Hindlimb muscle (tissue), 1 donor: ENCODE measurements around the gene MAN2A1. TPM values are rescaled to one million over a fixed set of nuclear protein-coding genes. Genes with fewer than 3 reads are reported as not detected.

ENCODE experiments used
- DNase-seq: peaks from one replicate; pipeline ENCODE4 v3.0.0-alpha.2; 2013
- polyA plus RNA-seq: library from polyadenylated mRNA; unstranded; fragments of 120-200 nt; gene quantifications from one replicate; pipeline ENCODE4 v1.2.1, GENCODE V29; 2013; ENCODE audit not compliant: insufficient read length

Gene MAN2A1
- polyA plus RNA-seq, 1 donor: 39.6 TPM

GRCh38 chr5:109708813-109709212 lies 19.1 kb downstream of the MAN2A1 start:
- DNase-seq: no peak

GRCh38 chr5:109709225-109709624 lies 19.5 kb downstream of the MAN2A1 start:
- no peak for DNase-seq

- DNase-seq: no peak
Observed at GRCh38 chr5:109711673-109712072, 21.9 kb downstream of the MAN2A1 start.

- DNase-seq: no peak
Observed at GRCh38 chr5:109713453-109713852, 23.7 kb downstream of the MAN2A1 start.

GRCh38 chr5:109714592-109714991 lies 24.9 kb downstream of the MAN2A1 start:
- DNase-seq: no peak

- DNase-seq: no peak
Observed at GRCh38 chr5:109718216-109718615, 28.5 kb downstream of the MAN2A1 start.

GRCh38 chr5:109718632-109719031 lies 28.9 kb downstream of the MAN2A1 start:
- DNase-seq: no peak

GRCh38 chr5:109719978-109720377 lies 30.3 kb downstream of the MAN2A1 start:
- no peak for DNase-seq

- DNase-seq: no peak
Observed at GRCh38 chr5:109721741-109722140, 32.0 kb downstream of the MAN2A1 start.

- no peak for DNase-seq
Observed at GRCh38 chr5:109723606-109724005, 33.9 kb downstream of the MAN2A1 start.

GRCh38 chr5:109725135-109725534 lies 35.4 kb downstream of the MAN2A1 start:
- DNase-seq: no peak

- no peak for DNase-seq
Observed at GRCh38 chr5:109739741-109740728, 50.3 kb downstream of the MAN2A1 start.

- DNase-seq: no peak
Observed at GRCh38 chr5:109740966-109741365, 51.2 kb downstream of the MAN2A1 start.

- DNase-seq: no peak
Observed at GRCh38 chr5:109741390-109741789, 51.7 kb downstream of the MAN2A1 start.

- DNase-seq: no peak
Observed at GRCh38 chr5:109743041-109743531, 53.4 kb downstream of the MAN2A1 start.

- DNase-seq: no peak
Observed at GRCh38 chr5:109743770-109744212, 54.1 kb downstream of the MAN2A1 start.

GRCh38 chr5:109744261-109744660 lies 54.5 kb downstream of the MAN2A1 start:
- no peak for DNase-seq

GRCh38 chr5:109748546-109748945 lies 58.8 kb downstream of the MAN2A1 start:
- DNase-seq: no peak

GRCh38 chr5:109750463-109750862 lies 60.7 kb downstream of the MAN2A1 start:
- no peak for DNase-seq

GRCh38 chr5:109753279-109753678 lies 63.6 kb downstream of the MAN2A1 start:
- DNase-seq: no peak

- no peak for DNase-seq
Observed at GRCh38 chr5:109754319-109754718, 64.6 kb downstream of the MAN2A1 start.

- no peak for DNase-seq
Observed at GRCh38 chr5:109755761-109756160, 66.0 kb downstream of the MAN2A1 start.

- DNase-seq: no peak
Observed at GRCh38 chr5:109756543-109757185, 66.9 kb downstream of the MAN2A1 start.

- no peak for DNase-seq
Observed at GRCh38 chr5:109757490-109757889, 67.8 kb downstream of the MAN2A1 start.
